Activated CD8-positive, alpha-beta memory T cell treated with anti-CD3 and anti-CD28 coated beads, Interleukin-2, amount 50 U/mL, for 1 hour (primary cell): ENCODE data around the gene MANBA.

Experiments used
- DNase-seq: peaks from one replicate; pipeline ENCODE4 v3.0.0-alpha.2; 2020; ENCODE audit errors: extremely low read depth

Gene MANBA

DNA sequence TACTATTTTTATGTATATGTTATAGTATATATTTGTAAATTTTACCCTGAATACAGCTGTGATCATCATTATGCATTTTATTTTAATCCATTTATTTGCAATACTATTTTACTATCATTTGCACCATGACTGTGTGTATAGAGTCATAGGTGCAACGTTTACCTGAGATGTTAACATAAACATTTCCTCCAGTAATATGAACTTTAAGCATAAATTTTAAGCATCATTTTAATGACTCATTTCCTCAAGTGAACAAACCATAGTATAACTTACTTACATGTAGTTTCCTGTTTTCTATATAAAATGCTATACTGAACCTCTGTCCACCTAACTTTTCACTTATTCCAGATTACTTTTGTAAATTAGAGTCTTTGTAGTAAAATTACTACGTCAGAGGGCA is 166.8 kb downstream of the MANBA start:
- no peak for DNase-seq

- DNase-seq = no peak
These were observed 167.6 kb downstream of the MANBA start for GRCh38 chr4:102593147-102593546.

GRCh38 chr4:102592256-102592655 is 168.5 kb downstream of the MANBA start:
- no peak for DNase-seq

DNA sequence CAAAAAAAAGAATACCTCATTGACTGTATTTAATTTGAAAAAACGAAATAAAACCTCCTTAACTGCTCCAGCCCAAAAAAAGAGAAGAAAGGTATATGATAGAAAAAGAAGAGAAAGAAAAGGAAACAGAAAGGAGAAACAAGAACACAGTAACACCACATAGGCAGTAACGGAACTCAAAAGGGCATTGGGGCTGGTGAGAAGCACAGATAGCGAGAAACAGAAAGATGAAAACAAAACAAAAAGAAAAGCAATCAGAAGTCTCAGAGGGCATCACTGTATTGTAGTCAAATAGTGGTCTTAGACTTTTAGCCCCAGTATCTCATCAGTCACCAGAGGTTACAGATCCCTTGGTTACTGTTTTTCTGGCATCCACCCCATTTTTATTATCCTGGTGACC is 171.0 kb downstream of the MANBA start:
- no peak for DNase-seq

DNA sequence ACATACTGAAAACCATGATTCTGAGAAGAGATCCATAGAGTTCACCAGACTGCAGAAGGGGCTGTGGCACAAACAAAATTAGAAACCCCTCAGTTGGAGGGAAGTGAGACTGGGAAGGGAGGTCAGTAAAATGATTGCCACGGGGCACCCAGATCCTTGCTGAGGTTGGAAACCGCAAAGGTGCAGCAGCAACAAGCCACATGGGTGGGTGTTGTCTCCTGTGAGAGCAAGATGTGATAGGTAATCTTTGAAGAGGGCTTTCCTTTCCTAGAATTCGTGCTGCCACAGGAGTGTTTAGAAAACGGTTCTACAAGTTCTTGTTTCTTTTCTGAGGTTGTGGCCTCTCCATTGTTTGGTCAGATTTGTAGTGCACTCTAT is 174.1 kb downstream of the MANBA start:
- DNase-seq = no peak

GRCh38 chr4:102586002-102586643 is 174.6 kb downstream of the MANBA start:
- DNase-seq = no peak

DNA sequence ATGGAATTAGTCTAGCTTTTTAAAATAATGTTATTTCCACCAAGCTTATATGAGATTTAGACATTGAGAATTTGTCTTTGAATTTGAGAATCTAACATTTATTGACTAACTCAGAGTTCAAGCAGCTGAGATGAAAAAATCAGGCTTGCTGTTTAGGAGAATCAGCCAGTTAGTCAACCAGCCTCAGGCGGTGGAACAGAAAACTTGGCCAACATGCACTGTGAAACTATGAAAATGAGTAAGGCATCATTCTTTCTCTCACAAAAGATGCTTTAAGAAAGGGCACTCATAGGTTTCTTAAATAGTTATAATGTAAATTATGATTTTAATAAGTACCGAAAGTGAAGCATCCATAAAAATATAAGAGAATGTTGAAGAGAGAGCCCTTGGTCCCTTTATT is 175.4 kb downstream of the MANBA start:
- no peak for DNase-seq

GRCh38 chr4:102584091-102584490 is 176.7 kb downstream of the MANBA start:
- DNase-seq = no peak
